GM18858 (cell line): ENCODE measurements around the gene PTPN5.
A peak's percentile ranks its signal among the peaks of the same experiment; 100 is the strongest.

Experiments used
- ATAC-seq: cut with Tn5 transposase; IDR thresholded peaks from one replicate; pipeline ENCODE4 v1.9.1; 2021; ENCODE audit not compliant: unreplicated experiment

The PTPN5 gene

GRCh38 chr11:18743365-18743764 is 48.2 kb downstream of the PTPN5 start:
- no peak for ATAC-seq

- ATAC-seq = no peak
Observed at GRCh38 chr11:18741783-18742182, 49.8 kb downstream of the PTPN5 start.

GRCh38 chr11:18739685-18740084 is 51.9 kb downstream of the PTPN5 start:
- no peak for ATAC-seq

- no peak for ATAC-seq
Observed at GRCh38 chr11:18737642-18738041, 54.0 kb downstream of the PTPN5 start.

GRCh38 chr11:18736590-18737148 is 54.9 kb downstream of the PTPN5 start:
- ATAC-seq = no peak

GRCh38 chr11:18733202-18733601 is 58.4 kb downstream of the PTPN5 start:
- ATAC-seq = no peak

GRCh38 chr11:18731949-18732821 is 59.4 kb downstream of the PTPN5 start:
- ATAC-seq = peak; percentile 53

- no peak for ATAC-seq
Observed at GRCh38 chr11:18731441-18731840, 60.2 kb downstream of the PTPN5 start.

- ATAC-seq = no peak
Observed at GRCh38 chr11:18730020-18730419, 61.6 kb downstream of the PTPN5 start.

GRCh38 chr11:18729426-18729825 is 62.2 kb downstream of the PTPN5 start:
- ATAC-seq = no peak

- ATAC-seq = no peak
Observed at GRCh38 chr11:18728658-18729057, 62.9 kb downstream of the PTPN5 start.

GRCh38 chr11:18727479-18728236 is 63.9 kb downstream of the PTPN5 start:
- ATAC-seq = no peak

GRCh38 chr11:18726040-18726439 is 65.6 kb downstream of the PTPN5 start, which contains the start of gene IGSF22:
IGSF22 (minus strand) TSS chr11:18726188; CDS start chr11:18724236, 1,952 bp downstream.
- ATAC-seq = no peak

GRCh38 chr11:18723991-18724390 is 67.6 kb downstream of the PTPN5 start:
- no peak for ATAC-seq

- ATAC-seq = no peak
Observed at GRCh38 chr11:18722293-18722637, 69.3 kb downstream of the PTPN5 start.

GRCh38 chr11:18721561-18722292 is 69.9 kb downstream of the PTPN5 start:
- ATAC-seq = peak; percentile 69

- ATAC-seq = peak; percentile 61
Observed at GRCh38 chr11:18720808-18721560, 70.6 kb downstream of the PTPN5 start.

GRCh38 chr11:18720091-18720807 is 71.3 kb downstream of the PTPN5 start:
- no peak for ATAC-seq

- ATAC-seq = no peak
Observed at GRCh38 chr11:18715476-18715875, 76.1 kb downstream of the PTPN5 start.

GRCh38 chr11:18714443-18714780 is 77.2 kb downstream of the PTPN5 start:
- no peak for ATAC-seq
